ENCODE data around the gene OR2L8. TPM values are rescaled to one million over a fixed set of nuclear protein-coding genes. Genes with fewer than 3 reads are reported as not detected.

Gene OR2L8
- total RNA-seq, 1 experiment from 2014 or later, result not detected

GRCh38 chr1:247923941-247924340, 24.7 kb upstream of the OR2L8 start:
- no TSS peak for BruUV-seq (replicated peaks)
- no peak overlapping the region for H3K27ac ChIP-seq (ENCODE audit: low read length)
- H3F3A ChIP-seq (ENCODE audit: low read length, unreplicated experiment), result no peaks in the 10 kb centered on the region
- DNase-seq (no peak), ATAC-seq (no peak)
- POLR2A ChIA-PET (ENCODE audit: unreplicated experiment), result no interaction called here
- no peaks in the 10 kb centered on the region for H3K79me2 ChIP-seq (ENCODE audit: low read length)
- no peak overlapping the region for H3K4me3 ChIP-seq (ENCODE audit: low read length)
- H4K20me1 ChIP-seq (ENCODE audit: low read length), result no peaks in the 10 kb centered on the region
- no peaks in the 10 kb centered on the region for H3K9me3 ChIP-seq (ENCODE audit: low read length)
- intact Hi-C loops (cut with micrococcal nuclease), result no loop called here
- TF ChIP-seq CTCF (conservative IDR thresholded peaks at IDR 0.05; ENCODE audit: low read depth, low read length), result 0 out of 2 replicates have a peak, but pooled peaks have one; percentile 20
- TF ChIP-seq EZH2 (IDR thresholded peaks at IDR 0.05; ENCODE audit: low read length, unreplicated experiment), result no peak
- H3K4me1 ChIP-seq (ENCODE audit: insufficient read depth, low read length), result no peaks in the 10 kb centered on the region
- H3K9me2 ChIP-seq (replicated peaks; ENCODE audit: low read length), result no peaks in the 10 kb centered on the region
- no peaks in the 10 kb centered on the region for H3K27me3 ChIP-seq (ENCODE audit: low read length)
- no peak overlapping the region for H2AFZ ChIP-seq (ENCODE audit: low read length)
- no peaks in the 10 kb centered on the region for H3K36me3 ChIP-seq (ENCODE audit: low read depth, low read length)
- no peak overlapping the region for H3K4me2 ChIP-seq (ENCODE audit: low read length)
- H3K9ac ChIP-seq (ENCODE audit: low read length), result no peak overlapping the region
- CTCF ChIA-PET, result no interaction called here

GRCh38 chr1:247924868-247925267, 23.8 kb upstream of the OR2L8 start, which contains the start of gene OR2AJ1:
Gene OR2AJ1, plus strand, starts transcription at chr1:247924889. Its CDS starts 8,880 bp downstream, at chr1:247933769.
- no peak within 1 kb of the TSS for H3K4me3 ChIP-seq (ENCODE audit: low read length)
- H3K9me2 ChIP-seq (replicated peaks; ENCODE audit: low read length), result no peaks in the 10 kb centered on the region
- no TSS peak for BruUV-seq (replicated peaks)
- no peak within 1 kb of the TSS for H3K27ac ChIP-seq (ENCODE audit: low read length)
- no peak for TF ChIP-seq CTCF (conservative IDR thresholded peaks at IDR 0.05; ENCODE audit: low read depth, low read length)
- TF ChIP-seq EZH2 (IDR thresholded peaks at IDR 0.05; ENCODE audit: low read length, unreplicated experiment), result no peak
- POLR2A ChIA-PET (ENCODE audit: unreplicated experiment), result no interaction called here
- H3F3A ChIP-seq (ENCODE audit: low read length, unreplicated experiment), result no peaks in the 10 kb centered on the region
- H3K4me1 ChIP-seq (ENCODE audit: insufficient read depth, low read length), result no peaks in the 10 kb centered on the region
- H4K20me1 ChIP-seq (ENCODE audit: low read length), result no peaks in the 10 kb centered on the region
- no peak within 1 kb of the TSS for H2AFZ ChIP-seq (ENCODE audit: low read length)
- no peaks in the 10 kb centered on the region for H3K79me2 ChIP-seq (ENCODE audit: low read length)
- H3K36me3 ChIP-seq (ENCODE audit: low read depth, low read length), result no peaks in the 10 kb centered on the region
- no peak within 1 kb of the TSS for H3K4me2 ChIP-seq (ENCODE audit: low read length)
- H3K27me3 ChIP-seq (ENCODE audit: low read length), result no peaks in the 10 kb centered on the region
- ATAC-seq, result no peak
- intact Hi-C loops (cut with micrococcal nuclease), result no loop called here
- no peak for DNase-seq
- H3K9ac ChIP-seq (ENCODE audit: low read length), result no peak within 1 kb of the TSS
- no peaks in the 10 kb centered on the region for H3K9me3 ChIP-seq (ENCODE audit: low read length)
- CTCF ChIA-PET, result no interaction called here

GRCh38 chr1:247933989-247934388, 14.7 kb upstream of the OR2L8 start:
- POLR2A ChIA-PET (ENCODE audit: unreplicated experiment), result no interaction called here
- CTCF ChIA-PET, result no interaction called here
- H3K9ac ChIP-seq (ENCODE audit: low read length), result no peak overlapping the region

More at GRCh38 chr1:247933989-247934388, 14.7 kb upstream of the OR2L8 start:
- Histone ChIP-seq H3F3A (ENCODE audit: low read length, unreplicated experiment) (no peaks in the 10 kb centered on the region), H3K27me3 (ENCODE audit: low read length) (no peaks in the 10 kb centered on the region), H3K4me2 (ENCODE audit: low read length) (no peak overlapping the region), H3K79me2 (ENCODE audit: low read length) (no peaks in the 10 kb centered on the region), H4K20me1 (ENCODE audit: low read length) (no peaks in the 10 kb centered on the region), H3K27ac (ENCODE audit: low read length) (no peak overlapping the region), H3K9me2 (replicated peaks; ENCODE audit: low read length) (no peaks in the 10 kb centered on the region), H3K9me3 (ENCODE audit: low read length) (no peaks in the 10 kb centered on the region), H3K36me3 (ENCODE audit: low read depth, low read length) (no peaks in the 10 kb centered on the region), H2AFZ (ENCODE audit: low read length) (no peak overlapping the region), H3K4me3 (ENCODE audit: low read length) (no peak overlapping the region), H3K4me1 (ENCODE audit: insufficient read depth, low read length) (peaks cover 6% of the 10 kb centered on the region; the same call in 1 of the 2 replicates)
- no peak for DNase-seq
- no TSS peak for BruUV-seq (replicated peaks)
- no peak for TF ChIP-seq EZH2 (IDR thresholded peaks at IDR 0.05; ENCODE audit: low read length, unreplicated experiment)
- no peak for TF ChIP-seq EZH2phosphoT487 (IDR thresholded peaks at IDR 0.05; ENCODE audit: borderline replicate concordance, low read length)
- no peak for TF ChIP-seq CTCF (conservative IDR thresholded peaks at IDR 0.05; ENCODE audit: low read depth, low read length)
- intact Hi-C loops (cut with micrococcal nuclease), result no loop called here
- ATAC-seq, result no peak

Measured in PC-3 (cell line).